K562 (cell line): ENCODE results near the gene ZNRF3. TPM values are rescaled to one million over a fixed set of nuclear protein-coding genes. Genes with fewer than 3 reads are reported as not detected.

Experiments
- ATAC-seq: fragments of 200-7000 bp; cut with Tn5 transposase; 3 replicates; pipeline ENCODE4 v1.9.1; 2020; ENCODE audit warnings: moderate library complexity
- BruUV-seq: library from RNA; stranded (reverse); fragments of 400-500 nt; replicated peaks from 2 replicates; lab custom pipeline; 2021; lab: Mats Ljungman, UMichigan
- CTCF ChIA-PET: fragments of 300-600 bp; formaldehyde crosslinking; extraction: SDS; loops from one replicate; lab custom pipeline; 2021; ENCODE audit warnings: low intra/inter-chr PET ratio; lab: Yijun Ruan, JAX
- POLR2A ChIA-PET: fragments of 300-600, 350-650 bp; sonication (Branson Sonifier 250); formaldehyde crosslinking; extraction: SDS; loops from one replicate; lab custom pipeline; 2021; ENCODE audit warnings: antibody characterized with exemption, inconsistent platforms; lab: Yijun Ruan, JAX
- DNase-seq, 4 experiments: peaks; one replicate each; pipeline versions ENCODE4 v3.0.0 to v3.0.0-alpha.2; 2011 to 2018; ENCODE audit warnings: low spot score in 3 of 4, mixed read lengths in 3 of 4; ENCODE audit errors: extremely low read depth in 1 of 4
- FAIRE-seq: peaks from 2 replicates; lab custom pipeline; 2011; peaks lifted over from hg19 to GRCh38; lab: Jason Lieb, UNC
- H2AFZ ChIP-seq: 2 replicates; pipeline ENCODE4 v1.6.0; 2011; ENCODE audit warnings: low read depth, low read length, control low read depth, inconsistent platforms
- H3K27ac ChIP-seq: fragments of 200-600 bp; 3 replicates; pipeline ENCODE4 v1.8.0; 2011; ENCODE audit warnings: low read depth, mild to moderate bottlenecking, control low read depth, inconsistent platforms, low read length, moderate library complexity, mixed read lengths; ENCODE audit errors: extremely low read depth
- H3K27me3 ChIP-seq, 2 experiments: fragments of 300-600 bp in 1 of 2; 2 replicates in 1 of 2; 3 replicates in 1 of 2; pipeline versions ENCODE4 v1.6.0 to v1.8.0; 2011; ENCODE audit warnings: inconsistent platforms in 2 of 2, low read length in 2 of 2, mild to moderate bottlenecking in 1 of 2, mixed read lengths in 1 of 2, moderate library complexity in 1 of 2; ENCODE audit not compliant: control insufficient read depth in 2 of 2, insufficient read depth in 2 of 2
- H3K36me3 ChIP-seq: fragments of 300-600 bp; 3 replicates; pipeline ENCODE4 v1.8.0; 2011; ENCODE audit warnings: mild to moderate bottlenecking, low read length, inconsistent platforms; ENCODE audit not compliant: control insufficient read depth, insufficient read depth
- H3K4me1 ChIP-seq, 2 experiments: fragments of 200-600 bp in 1 of 2; replicated peaks in 1 of 2; 2 replicates in 1 of 2; 3 replicates in 1 of 2; pipeline versions ENCODE4 v1.5.1 to v1.8.0; 2011; ENCODE audit warnings: inconsistent platforms in 2 of 2, low read length in 2 of 2, mild to moderate bottlenecking in 1 of 2, mixed read lengths in 1 of 2, moderate library complexity in 1 of 2; ENCODE audit not compliant: control insufficient read depth in 2 of 2, insufficient read depth in 2 of 2
- H3K4me2 ChIP-seq: 2 replicates; pipeline ENCODE4 v1.6.1; 2011; ENCODE audit warnings: low read length, control low read depth, inconsistent platforms, mixed read lengths; ENCODE audit not compliant: insufficient read depth
- H3K4me3 ChIP-seq: fragments of 200-600 bp; sonication (generic), shearing (Covaris generic); 2 replicates; pipeline ENCODE4 v1.5.1; 2016; ENCODE audit warnings: control low read depth, inconsistent platforms
- H3K79me2 ChIP-seq: fragments of 200-600 bp; 3 replicates; pipeline ENCODE4 v1.8.0; 2011; ENCODE audit warnings: low read length, inconsistent platforms; ENCODE audit not compliant: control insufficient read depth, insufficient read depth
- H3K9ac ChIP-seq, 2 experiments: 2 replicates each; pipeline versions ENCODE4 v1.6.0 to v1.6.1; 2011; ENCODE audit warnings: low read depth in 2 of 2, low read length in 2 of 2, control low read depth in 1 of 2, inconsistent platforms in 1 of 2, mild to moderate bottlenecking in 1 of 2, mixed read lengths in 1 of 2; ENCODE audit not compliant: insufficient read depth in 1 of 2
- H3K9me1 ChIP-seq: one replicate; pipeline ENCODE4 v1.6.0; 2011; ENCODE audit warnings: inconsistent platforms, mild to moderate bottlenecking, low read length, moderate library complexity; ENCODE audit not compliant: control insufficient read depth, insufficient read depth
- H3K9me3 ChIP-seq: replicated peaks from 2 replicates; pipeline ENCODE4 v1.5.1; 2011; ENCODE audit warnings: low read depth, low read length, inconsistent platforms; ENCODE audit not compliant: control insufficient read depth, insufficient read depth
- H4K20me1 ChIP-seq: replicated peaks from 2 replicates; pipeline ENCODE4 v1.6.1; 2011; ENCODE audit warnings: low read length, inconsistent platforms, mixed read lengths; ENCODE audit not compliant: control insufficient read depth, insufficient read depth
- MEF2D ChIP-seq: conservative IDR thresholded peaks from 2 replicates; pipeline ENCODE4 v1.6.1; 2016; ENCODE audit warnings: low read depth, missing genetic modification characterization, missing compliant biosample characterization
- TCFL5 ChIP-seq: fragments of 250-450 bp; sonication (Bioruptor Pico); conservative IDR thresholded peaks from 2 replicates; pipeline ENCODE4 v1.6.1; 2021; ENCODE audit warnings: mild to moderate bottlenecking, moderate library complexity, matching md5 sums
- ZNF311 ChIP-seq: fragments of 250-450 bp; sonication (Bioruptor Pico); IDR thresholded peaks from 2 replicates; pipeline ENCODE4 v1.4.0; 2020; ENCODE audit warnings: mild to moderate bottlenecking, moderate library complexity
- ZNF79 ChIP-seq: fragments of 250-450 bp; sonication (Bioruptor Pico); IDR thresholded peaks from 2 replicates; pipeline ENCODE4 v1.4.0; 2020; ENCODE audit warnings: low read depth, mild to moderate bottlenecking, moderate library complexity
- WGBS: fragments of 100-300 bp; shearing (Covaris generic); methylation state at CpG from one replicate; pipeline ENCODE4 v1.1.6; 2016; ENCODE audit warnings: low coverage, mixed read lengths; ENCODE audit not compliant: insufficient coverage; ENCODE audit errors: missing lambda C conversion rate; 5-methylcytosine and 5-hydroxymethylcytosine counted together
- in situ Hi-C: fragments of 300-500 bp; cut with MboI; formaldehyde crosslinking; loops from 4 replicates; pipeline ENCODE4 v1.15.0; 2018; ENCODE audit warnings: inconsistent platforms, mixed read lengths
- intact Hi-C: fragments of 100-400 bp; cut with micrococcal nuclease; formaldehyde crosslinking; loops from 2 replicates; pipeline ENCODE4 v1.14.2; 2022
- polyA plus RNA-seq, 8 experiments: library from polyadenylated mRNA; depleted of rRNA in 4 of 8; stranded (reverse) in 5 of 8; unstranded in 3 of 8; fragments of >200 nt; fragmentation: Nextera tagmentation in 2 of 8; fragmentation: Illumina TruSeq in 1 of 8; extraction: Ambion mirVana in 2 of 8; extraction: Trizol in 1 of 8; gene quantifications; 2 replicates each; pipeline versions ENCODE4 v1.2.1 to v1.2.3, GENCODE V29; 2011 to 2014; ENCODE audit warnings: inconsistent platforms in 1 of 8, missing spikeins in 1 of 8
- total RNA-seq, 7 experiments: library from RNA; depleted of rRNA in 6 of 7; stranded (reverse); fragments of >200 nt in 6 of 7; fragmentation: Illumina TruSeq in 2 of 7; extraction: Trizol in 2 of 7; gene quantifications; 2 replicates each; pipeline versions ENCODE4 v1.2.1 to v1.2.3, GENCODE V29; 2011 to 2021; ENCODE audit warnings: low replicate concordance in 1 of 7
- TF ChIP-seq, protein P1 (sequence below), 3 experiments: fragments of 200-800 bp in 1 of 3; sonication (Bioruptor generic) in 1 of 3; sonication (generic) in 1 of 3; formaldehyde crosslinking in 1 of 3; IDR thresholded peaks; 2 replicates each; pipeline versions ENCODE4 v1.6.1 to v1.8.0; 2016 to 2022; ENCODE audit warnings: mild to moderate bottlenecking in 2 of 3, missing compliant biosample characterization in 2 of 3, missing genetic modification characterization in 2 of 3, missing genetic modification reagents in 1 of 3

The ZNRF3 gene
- total and polyA plus RNA-seq, 9 of the 15 experiments (the other 6 are each of a cell fraction or from before 2014, with no cell fraction given): 0.41 to 5.9 (median 1.7) TPM

DNA sequence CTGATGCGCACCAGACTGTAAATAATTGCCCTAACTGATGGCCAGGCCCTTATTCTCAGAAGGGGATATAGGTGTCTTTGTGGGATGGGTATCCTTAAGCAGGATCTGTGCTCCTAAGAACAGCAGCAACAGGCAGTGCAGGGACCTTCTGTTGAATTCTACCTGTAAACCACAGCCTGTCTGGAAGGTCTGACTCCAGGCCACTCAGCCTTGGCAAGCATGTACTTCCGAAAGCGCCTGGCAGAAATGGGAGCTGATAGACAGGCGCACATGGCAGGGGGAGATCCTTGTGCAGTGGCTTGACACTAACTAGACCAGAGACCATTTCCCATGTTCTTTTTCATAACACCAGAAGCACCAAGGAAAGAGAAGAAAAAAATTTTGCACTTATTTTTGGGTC is 119.2 kb downstream of the ZNRF3 start (continued):
- TF ChIP-seq MEF2D (no peak), TCFL5 (CRISPR knock-in tag) (no peak), ZNF311 (CRISPR knock-in tag) (no peak)
- TF ChIP-seq, protein P1, sequence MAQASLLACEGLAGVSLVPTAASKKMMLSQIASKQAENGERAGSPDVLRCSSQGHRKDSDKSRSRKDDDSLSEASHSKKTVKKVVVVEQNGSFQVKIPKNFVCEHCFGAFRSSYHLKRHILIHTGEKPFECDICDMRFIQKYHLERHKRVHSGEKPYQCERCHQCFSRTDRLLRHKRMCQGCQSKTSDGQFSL (CRISPR knock-in tag; IDR thresholded peaks at IDR 0.05): no peak
- TF ChIP-seq, protein P1 (tag; IDR thresholded peaks at IDR 0.05): no peak
- TF ChIP-seq, all 486 proteins: peak for 0

DNA sequence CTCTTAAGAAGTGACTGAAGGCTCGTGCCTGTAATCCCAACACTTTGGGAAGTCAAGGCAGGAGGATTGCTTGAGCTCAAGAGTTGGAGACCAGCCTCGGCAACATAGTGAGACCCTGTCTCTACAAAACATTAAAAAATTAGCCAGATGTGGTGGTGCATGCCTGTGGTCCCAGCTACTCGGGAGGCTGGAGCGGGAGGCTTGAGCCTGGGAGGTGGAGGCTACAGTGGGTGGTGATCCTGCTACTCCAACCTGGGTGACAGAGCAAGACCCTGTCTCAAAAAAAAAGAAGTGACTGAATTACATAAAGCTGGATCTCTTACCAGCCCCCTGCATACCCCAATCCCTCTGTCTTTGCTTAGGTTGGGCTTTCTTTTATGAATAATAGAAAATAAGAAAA is 120.2 kb downstream of the ZNRF3 start:
- in situ Hi-C loops: no loop called here
- DNase-seq: no peak
- no peak for TF ChIP-seq ZNF79 (CRISPR knock-in tag)
- Histone ChIP-seq H3K4me3 (no peak overlapping the region), H3K4me1 (no peaks in the 10 kb centered on the region; a peak in 1 of 5 replicates), H3K27me3 (no peaks in the 10 kb centered on the region), H3K9me3 (no peaks in the 10 kb centered on the region), H3K4me2 (no peak overlapping the region), H3K9ac (no peak overlapping the region), H3K79me2 (no peaks in the 10 kb centered on the region; the same call in 2 of the 3 replicates), H4K20me1 (no peaks in the 10 kb centered on the region), H3K27ac (no peak overlapping the region), H3K9me1 (no peaks in the 10 kb centered on the region), H2AFZ (no peak overlapping the region), H3K36me3 (no peaks in the 10 kb centered on the region)
- intact Hi-C loops: no loop called here
- BruUV-seq: no TSS peak
- 89% methylated on average over 3 of the region's 4 CpGs for WGBS
- ATAC-seq: no peak
- FAIRE-seq: no peak
- CTCF ChIA-PET: no interaction called here
- POLR2A ChIA-PET: interaction anchor here (0.6 to 1.1 kb wide), 2 partner anchors 12 to 33 kb away, joined by 3 read pairs; no protein-coding TSS in a partner anchor
